ENCODE measurements around the gene HBS1L. TPM values are rescaled to one million over a fixed set of nuclear protein-coding genes. Genes with fewer than 3 reads are reported as not detected.
A peak's percentile ranks its signal among the peaks of the same experiment; 100 is the strongest.

The HBS1L gene
- total RNA-seq, 1 experiment from 2014 or later: 78.6 TPM

DNA sequence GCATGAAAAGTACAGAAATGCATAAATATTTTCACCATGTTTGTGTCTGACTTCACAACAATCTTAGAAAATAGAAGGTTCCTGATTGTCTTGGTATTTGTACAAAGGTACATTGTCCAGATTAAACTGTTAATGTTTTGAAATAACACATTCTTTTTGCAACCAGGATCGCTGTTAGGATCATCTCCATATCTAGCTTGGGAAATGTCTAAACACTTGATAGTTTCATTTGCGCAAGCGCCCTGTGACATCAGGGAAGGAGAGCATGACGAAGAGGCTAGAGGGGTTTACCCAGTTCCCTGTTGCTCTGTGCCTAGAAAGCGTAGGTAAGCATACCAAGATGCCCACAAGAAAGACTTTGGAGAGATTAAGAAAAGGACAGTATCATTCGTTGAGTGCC lies 124.2 kb downstream of the HBS1L start:
- H3K9me3 ChIP-seq: no peaks in the 10 kb centered on the region
- DNase-seq: no peak

DNA sequence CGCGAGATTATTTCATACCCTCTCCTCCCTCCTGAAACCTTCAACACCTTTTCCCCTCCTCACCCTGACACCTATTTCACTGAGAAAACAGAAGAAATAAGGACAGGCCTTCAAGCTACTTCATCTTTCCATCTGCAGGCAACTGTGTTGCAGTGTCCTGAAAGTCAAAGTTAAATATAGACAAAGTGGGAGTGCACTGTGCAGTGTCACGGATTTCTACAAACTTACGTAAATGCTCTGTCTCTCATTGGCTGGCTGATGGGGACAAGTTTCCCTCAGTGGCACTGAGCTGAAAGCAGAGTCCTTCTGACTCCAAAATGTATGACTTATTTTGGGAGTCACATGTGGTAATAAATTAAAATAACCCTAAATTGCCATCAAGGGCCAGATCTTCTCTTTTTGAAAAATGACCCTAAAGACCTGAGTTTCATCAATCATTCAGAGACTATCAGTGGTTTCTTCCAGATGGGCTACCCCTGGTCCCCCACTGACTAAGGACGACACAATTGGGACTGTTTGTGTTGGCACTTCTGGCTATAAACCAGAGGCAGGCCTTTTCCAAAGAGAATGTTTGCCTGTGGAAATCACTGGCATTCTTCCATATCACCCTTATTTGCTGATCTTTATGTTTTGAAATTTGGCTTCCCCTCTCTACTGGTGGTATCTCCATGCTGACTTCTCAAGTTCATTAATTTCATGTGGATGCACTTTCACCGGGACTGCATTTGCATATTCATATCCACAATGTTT lies 126.3 kb downstream of the HBS1L start:
- no peak for DNase-seq
- no peaks in the 10 kb centered on the region for H3K27me3 ChIP-seq

More for the DNA sequence above, 124.2 kb downstream of the HBS1L start:
- Histone ChIP-seq H3K4me3 (no peak overlapping the region), H3K36me3 (no peaks in the 10 kb centered on the region), H3K27me3 (no peaks in the 10 kb centered on the region)

DNA sequence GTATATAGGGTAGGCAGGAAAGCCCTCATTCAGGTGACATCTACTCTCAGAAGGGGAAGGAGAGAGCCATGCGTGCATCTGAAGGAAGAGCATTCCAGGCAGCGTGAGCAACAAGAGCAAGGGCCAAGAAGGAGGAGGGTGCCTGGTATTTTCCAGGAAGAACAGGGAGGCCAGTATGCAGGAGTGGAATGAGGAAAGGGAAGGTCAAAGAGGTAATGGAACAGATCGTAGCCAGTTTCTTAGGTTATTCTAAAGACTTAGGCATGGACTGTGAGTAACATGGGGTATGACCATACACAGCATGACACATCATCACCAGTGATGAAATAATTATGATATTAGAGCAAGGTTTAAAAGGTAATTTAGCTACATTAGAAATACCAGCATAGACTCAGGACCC lies 128.8 kb downstream of the HBS1L start:
- H3K4me3 ChIP-seq: no peak overlapping the region
- no peaks in the 10 kb centered on the region for H3K27me3 ChIP-seq
- H3K36me3 ChIP-seq: no peaks in the 10 kb centered on the region
- DNase-seq: peak; percentile 46
- H3K9me3 ChIP-seq: no peaks in the 10 kb centered on the region

More for the DNA sequence above, 126.3 kb downstream of the HBS1L start:
- Histone ChIP-seq H3K9me3 (no peaks in the 10 kb centered on the region), H3K4me3 (no peak overlapping the region), H3K36me3 (no peaks in the 10 kb centered on the region)

DNA sequence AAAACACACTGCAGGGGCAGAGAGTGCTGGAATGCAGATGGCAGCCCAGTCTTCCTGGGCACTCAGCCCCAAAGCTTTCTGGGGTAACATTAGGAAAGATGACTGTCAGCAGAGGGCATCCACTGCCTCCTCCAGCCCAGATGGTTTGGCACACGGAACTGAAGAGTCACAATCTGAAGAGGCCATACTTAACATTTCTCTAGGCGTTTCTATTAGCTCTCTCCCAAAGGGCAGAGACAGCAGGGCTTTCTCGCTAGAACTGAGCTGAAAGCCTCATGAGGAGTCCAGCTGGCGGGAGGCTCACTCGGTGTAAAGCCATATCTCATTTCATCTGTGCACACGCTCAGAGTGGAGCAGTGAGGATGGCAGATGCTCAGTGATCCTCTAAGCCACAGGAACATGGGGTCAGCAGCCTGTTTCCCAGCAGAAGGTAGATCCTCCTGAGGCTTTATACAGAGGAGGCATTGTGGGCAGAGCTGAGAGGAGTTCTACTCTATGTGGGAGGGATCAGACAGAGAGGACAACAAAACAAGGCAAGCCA lies 132.8 kb downstream of the HBS1L start:
- H3K27me3 ChIP-seq: no peaks in the 10 kb centered on the region
- H3K4me3 ChIP-seq: no peak overlapping the region
- no peaks in the 10 kb centered on the region for H3K9me3 ChIP-seq
- no peak for DNase-seq
- H3K36me3 ChIP-seq: no peaks in the 10 kb centered on the region

DNA sequence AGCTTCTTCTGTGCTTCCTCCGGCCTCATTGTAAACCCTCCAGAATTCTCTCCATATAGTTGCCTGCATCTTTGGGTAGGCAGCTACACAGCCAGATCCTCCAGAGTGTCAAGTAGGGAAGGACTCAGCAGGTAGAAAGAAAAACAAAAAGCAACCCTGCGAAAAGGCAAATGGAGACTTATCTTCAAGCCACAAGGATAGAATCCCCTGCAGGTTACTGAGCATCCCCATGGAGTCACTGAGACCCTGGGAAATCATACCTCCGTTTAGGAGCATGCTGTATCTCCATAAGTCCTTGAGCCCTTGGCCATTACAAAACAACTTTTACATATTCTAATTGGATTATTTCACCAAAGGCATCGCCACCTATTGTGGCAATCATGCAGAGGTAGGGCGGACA lies 133.3 kb downstream of the HBS1L start:
- DNase-seq: no peak
- Histone ChIP-seq H3K4me3 (no peak overlapping the region), H3K36me3 (no peaks in the 10 kb centered on the region), H3K27me3 (no peaks in the 10 kb centered on the region), H3K9me3 (no peaks in the 10 kb centered on the region)

DNA sequence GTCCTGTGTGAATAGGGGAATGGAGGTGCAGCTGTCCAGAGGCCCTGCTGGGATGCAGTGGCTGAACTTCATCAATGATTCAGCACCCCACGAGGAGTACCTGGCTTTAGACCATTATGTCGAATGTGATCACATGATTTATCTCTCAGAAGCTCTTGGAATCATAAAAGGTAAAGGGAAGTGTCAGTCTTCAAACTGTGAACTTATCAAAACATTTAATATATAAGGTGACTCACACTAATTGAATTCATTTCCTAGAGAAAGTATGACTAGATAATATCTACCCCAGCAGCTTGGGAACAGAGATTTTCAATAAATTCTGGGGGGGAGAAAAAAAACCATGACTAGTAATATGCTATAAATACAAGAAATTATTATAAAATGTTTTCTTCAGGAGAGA lies 134.2 kb downstream of the HBS1L start:
- no peak for DNase-seq
- no peaks in the 10 kb centered on the region for H3K9me3 ChIP-seq
- no peak overlapping the region for H3K4me3 ChIP-seq
- H3K27me3 ChIP-seq: no peaks in the 10 kb centered on the region
- no peaks in the 10 kb centered on the region for H3K36me3 ChIP-seq

DNA sequence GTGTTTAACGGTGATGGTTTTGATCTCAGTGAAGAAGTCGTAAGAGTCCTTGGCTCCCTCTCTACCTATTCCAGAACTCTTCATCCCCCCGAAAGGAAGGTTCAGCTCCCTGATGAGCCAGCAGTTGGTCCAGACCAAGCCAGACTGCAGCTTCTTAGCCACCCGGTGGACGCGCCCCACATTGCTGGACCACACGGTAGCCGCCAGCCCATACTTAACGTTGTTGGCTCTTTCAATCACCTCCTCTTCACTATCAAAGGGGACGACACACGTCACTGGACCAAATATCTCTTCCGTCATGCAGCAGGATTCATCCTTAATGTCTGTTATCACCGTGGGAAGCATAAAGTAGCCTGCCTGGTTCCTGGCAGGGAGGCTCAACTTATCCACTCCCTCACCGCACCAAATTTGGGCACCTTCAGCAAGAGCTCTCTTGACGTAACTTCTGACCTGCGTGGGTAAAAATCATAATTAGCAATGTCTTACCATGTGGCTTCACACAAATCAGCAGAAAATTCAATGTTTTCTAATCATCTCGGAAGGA lies 136.1 kb downstream of the HBS1L start:
- no peak for DNase-seq
- H3K27me3 ChIP-seq: no peaks in the 10 kb centered on the region
- no peaks in the 10 kb centered on the region for H3K36me3 ChIP-seq
- no peak overlapping the region for H3K4me3 ChIP-seq
- H3K9me3 ChIP-seq: no peaks in the 10 kb centered on the region

DNA sequence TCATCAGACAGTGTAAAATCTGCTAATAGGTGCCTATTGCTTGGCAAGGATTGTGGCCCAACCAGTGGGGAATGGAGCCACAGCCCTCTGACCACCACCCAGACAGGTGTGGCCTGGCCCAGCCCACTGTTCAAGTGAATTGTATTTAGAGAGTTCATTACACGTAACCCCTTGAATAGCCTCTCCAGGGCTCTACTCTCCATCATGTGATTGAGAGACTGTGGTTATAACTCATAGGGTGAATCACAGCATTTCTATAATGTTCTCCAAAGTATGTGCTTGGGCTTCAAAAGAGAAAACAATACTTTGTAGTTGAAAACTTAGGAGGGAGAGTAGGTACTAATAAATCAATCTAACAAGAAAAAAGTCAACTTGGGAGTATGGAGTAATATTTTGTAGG lies 143.1 kb downstream of the HBS1L start:
- Histone ChIP-seq H3K27me3 (no peaks in the 10 kb centered on the region), H3K36me3 (no peaks in the 10 kb centered on the region), H3K9me3 (no peaks in the 10 kb centered on the region), H3K4me3 (no peak overlapping the region)
- DNase-seq: peak; percentile 32

DNA sequence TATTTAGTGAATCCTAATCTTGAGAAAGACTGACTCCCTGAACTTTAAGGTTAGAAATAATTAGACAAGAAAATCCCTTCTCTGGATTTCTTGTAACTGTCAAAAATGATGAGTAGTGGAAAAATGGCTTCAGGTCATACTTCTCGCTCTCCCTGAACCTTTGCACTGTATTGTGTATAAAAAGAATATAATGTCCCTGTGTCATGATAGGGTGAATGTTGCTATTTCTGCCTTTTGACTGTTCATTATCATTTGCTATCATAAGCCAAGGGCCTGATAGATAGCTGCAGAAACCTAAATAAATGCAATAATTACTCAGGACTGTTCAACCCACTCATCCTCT lies 144.1 kb downstream of the HBS1L start:
- no peak for DNase-seq
- H3K4me3 ChIP-seq: no peak overlapping the region
- H3K9me3 ChIP-seq: no peaks in the 10 kb centered on the region
- H3K27me3 ChIP-seq: no peaks in the 10 kb centered on the region
- H3K36me3 ChIP-seq: no peaks in the 10 kb centered on the region

Other genes with a start within 250 kb of the HBS1L start
- gene ALDH8A1, start 104.7 kb downstream of the HBS1L start, total RNA-seq (2014; rRNA removed; shearing (Covaris generic); ENCODE audit: low replicate concordance): 0.10 TPM in 1 of 2 replicates, not detected in the other
- gene MYB, start 126.5 kb upstream of the HBS1L start, total RNA-seq (2014; rRNA removed; shearing (Covaris generic); ENCODE audit: low replicate concordance): 1.5 TPM in 1 of 2 replicates, not detected in the other